NT2/D1 (cell line): ENCODE measurements around the gene LTN1.

Source experiments
- SUZ12 ChIP-seq: IDR thresholded peaks from 2 replicates; pipeline ENCODE4 v1.6.1; 2011; ENCODE audit not compliant: insufficient read length, insufficient read depth; ENCODE audit errors: extremely low read depth
- YY1 ChIP-seq: IDR thresholded peaks from 2 replicates; pipeline ENCODE4 v1.6.1; 2011; ENCODE audit not compliant: insufficient read length, insufficient read depth
- ZNF274 ChIP-seq: IDR thresholded peaks from 2 replicates; pipeline ENCODE4 v1.6.1; 2011; ENCODE audit warnings: mild to moderate bottlenecking, low read depth, low read length

DNA sequence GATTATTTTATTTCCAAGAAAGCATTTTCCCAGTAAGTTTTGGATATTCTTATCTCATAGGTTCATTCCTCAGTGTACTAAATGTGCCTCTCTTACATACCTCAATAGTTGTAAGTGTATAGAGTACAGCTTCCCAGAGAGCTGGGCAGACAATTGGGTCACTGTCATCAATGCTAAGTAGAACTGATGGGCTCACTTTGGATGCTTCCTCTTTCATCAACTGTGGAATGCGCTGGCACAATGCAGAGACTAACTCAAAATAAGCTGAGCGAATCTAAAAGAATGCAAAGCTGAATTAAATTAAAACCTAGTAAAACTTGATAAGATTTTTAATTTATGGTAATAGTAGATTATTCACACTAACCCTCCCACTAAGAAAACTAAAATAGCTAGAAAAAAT, 21.5 kb downstream of the LTN1 start:
- TF ChIP-seq YY1 (no peak), ZNF274 (no peak), SUZ12 (no peak)
